HEK293T (cell line): ENCODE measurements around the gene TTYH2.

Experiments used
- CTCF ChIA-PET: fragments of 350-600 bp; formaldehyde crosslinking; extraction: SDS; loops from one replicate; lab custom pipeline; 2021; ENCODE audit warnings: antibody characterized with exemption, inconsistent platforms; lab: Yijun Ruan, JAX
- POLR2A ChIA-PET: fragments of 350-600 bp; formaldehyde crosslinking; extraction: SDS; loops from one replicate; lab custom pipeline; 2020; ENCODE audit warnings: antibody characterized with exemption, inconsistent platforms; lab: Yijun Ruan, JAX
- DNase-seq: peaks from one replicate; pipeline ENCODE4 v3.0.0; 2012; ENCODE audit warnings: mixed read lengths; ENCODE audit errors: extremely low spot score
- ARNT ChIP-seq: fragments of 450-650 bp; IDR thresholded peaks from 2 replicates; pipeline ENCODE4 v1.6.1; 2017; ENCODE audit warnings: mild to moderate bottlenecking
- BHLHE40 ChIP-seq: fragments of 450-650 bp; IDR thresholded peaks from 2 replicates; pipeline ENCODE4 v1.6.1; 2016; ENCODE audit warnings: mild to moderate bottlenecking, moderate library complexity, borderline replicate concordance
- CTBP1 ChIP-seq: fragments of 450-650 bp; IDR thresholded peaks from 2 replicates; pipeline ENCODE4 v1.6.1; 2016; ENCODE audit warnings: borderline replicate concordance
- ELF4 ChIP-seq: fragments of 450-650 bp; IDR thresholded peaks from 2 replicates; pipeline ENCODE4 v1.6.1; 2017; ENCODE audit warnings: antibody characterized with exemption
- FOXA1 ChIP-seq: fragments of 450-650 bp; IDR thresholded peaks from 2 replicates; pipeline ENCODE4 v1.6.1; 2016; ENCODE audit warnings: mild to moderate bottlenecking
- FOXK2 ChIP-seq: fragments of 450-650 bp; IDR thresholded peaks from 2 replicates; pipeline ENCODE4 v1.6.1; 2016; ENCODE audit warnings: mild to moderate bottlenecking
- FOXM1 ChIP-seq: fragments of 450-650 bp; IDR thresholded peaks from 2 replicates; pipeline ENCODE4 v1.6.1; 2017; ENCODE audit warnings: mild to moderate bottlenecking, borderline replicate concordance
- HDGF ChIP-seq: fragments of 450-650 bp; IDR thresholded peaks from 2 replicates; pipeline ENCODE4 v1.6.1; 2017; ENCODE audit warnings: antibody characterized with exemption, borderline replicate concordance
- L3MBTL2 ChIP-seq: fragments of 450-650 bp; conservative IDR thresholded peaks from 2 replicates; pipeline ENCODE4 v1.6.1; 2016; ENCODE audit warnings: mild to moderate bottlenecking
- LEF1 ChIP-seq: fragments of 450-650 bp; IDR thresholded peaks from 2 replicates; pipeline ENCODE4 v1.6.1; 2017; ENCODE audit warnings: mild to moderate bottlenecking, borderline replicate concordance
- NFRKB ChIP-seq: fragments of 450-650 bp; IDR thresholded peaks from 2 replicates; pipeline ENCODE4 v1.6.1; 2016; ENCODE audit warnings: mild to moderate bottlenecking, moderate library complexity
- PKNOX1 ChIP-seq: fragments of 450-650 bp; IDR thresholded peaks from 2 replicates; pipeline ENCODE4 v1.6.1; 2016
- SP1 ChIP-seq: fragments of 450-650 bp; IDR thresholded peaks from 2 replicates; pipeline ENCODE4 v1.6.1; 2017
- SUZ12 ChIP-seq: fragments of 450-650 bp; IDR thresholded peaks from 2 replicates; pipeline ENCODE4 v1.6.1; 2016; ENCODE audit warnings: mild to moderate bottlenecking
- TARDBP ChIP-seq: fragments of 450-650 bp; IDR thresholded peaks from 2 replicates; pipeline ENCODE4 v1.6.1; 2016
- ZNF384 ChIP-seq: fragments of 450-650 bp; IDR thresholded peaks from 2 replicates; pipeline ENCODE4 v1.6.1; 2016

The TTYH2 gene

GRCh38 chr17:74303305-74303704 is 89.9 kb downstream of the TTYH2 start:
- TF ChIP-seq BHLHE40 = no peak
- no peak for TF ChIP-seq ELF4
- TF ChIP-seq PKNOX1 = no peak
- no peak for TF ChIP-seq SUZ12
- no peak for TF ChIP-seq HDGF
- no peak for TF ChIP-seq TARDBP
- no peak for TF ChIP-seq LEF1
- no peak for TF ChIP-seq SP1
- no peak for TF ChIP-seq NFRKB
- TF ChIP-seq FOXK2 = no peak
- TF ChIP-seq CTBP1 = no peak
- no peak for TF ChIP-seq ARNT
- no peak for TF ChIP-seq L3MBTL2
- TF ChIP-seq ZNF384 = no peak
- TF ChIP-seq FOXM1 = no peak
- DNase-seq = no peak
- CTCF ChIA-PET = interaction anchor here (0.6 to 1.4 kb wide), 3 partner anchors 58 to 73 kb away, joined by 4 read pairs; partner anchors contain the start of gene BTBD17
- POLR2A ChIA-PET = no interaction called here

- ChIA-PET CTCF (interaction anchor here (1.1 to 2.7 kb wide), 3 partner anchors 57 to 64 kb away, joined by 4 to 13 read pairs (median 4); partner anchors contain the start of genes BTBD17 and GPR142), POLR2A (no interaction called here)
- DNase-seq = no peak
- TF ChIP-seq PKNOX1 (no peak), NFRKB (no peak), ZNF384 (no peak), FOXK2 (no peak), FOXA1 (no peak), SUZ12 (no peak), HDGF (no peak), CTBP1 (no peak), L3MBTL2 (no peak), ARNT (no peak), FOXM1 (no peak), LEF1 (no peak), SP1 (no peak), TARDBP (no peak), ELF4 (no peak), BHLHE40 (no peak)
These were observed 90.8 kb downstream of the TTYH2 start for GRCh38 chr17:74304184-74304583.

GRCh38 chr17:74305865-74306654 is 92.7 kb downstream of the TTYH2 start:
- POLR2A ChIA-PET = no interaction called here
- CTCF ChIA-PET = interaction anchor here (0.6 to 2.7 kb wide), 5 partner anchors 14 to 439 kb away, joined by 3 to 13 read pairs (median 5); partner anchors contain the start of genes BTBD17 and GPR142
- TF ChIP-seq FOXM1 (no peak), HDGF (no peak), ELF4 (no peak), CTBP1 (no peak), LEF1 (no peak), NFRKB (no peak)
- no peak for DNase-seq

GRCh38 chr17:74307984-74308773 is 94.8 kb downstream of the TTYH2 start:
- TF ChIP-seq SP1 = no peak
- no peak for TF ChIP-seq ZNF384
- no peak for TF ChIP-seq FOXA1
- ChIA-PET POLR2A (no interaction called here), CTCF (interaction anchor here (0.6 kb wide), 1 partner anchor 244 kb away, joined by 3 read pairs; no protein-coding TSS in a partner anchor)
- DNase-seq = no peak

- ChIA-PET CTCF (interaction anchor here (0.6 kb wide), 1 partner anchor 86 kb away, joined by 4 read pairs; no protein-coding TSS in a partner anchor), POLR2A (no interaction called here)
- DNase-seq = no peak
- TF ChIP-seq BHLHE40 (no peak), PKNOX1 (no peak), TARDBP (no peak), NFRKB (no peak), HDGF (no peak), LEF1 (no peak), ARNT (no peak), FOXM1 (no peak), L3MBTL2 (no peak), ZNF384 (no peak), ELF4 (no peak), SUZ12 (no peak), CTBP1 (no peak)
These were observed 96.5 kb downstream of the TTYH2 start for GRCh38 chr17:74309902-74310301.
